Neural cell (in vitro differentiated cells): ENCODE data around the gene ACTR1B. TPM values are rescaled to one million over a fixed set of nuclear protein-coding genes. Genes with fewer than 3 reads are reported as not detected.
"Not testable (repeated sequence)": the region's sequence is repeated elsewhere in the genome, so short reads cannot be mapped to it uniquely, and the experiment has no call there.

Experiments used
- H2AFZ ChIP-seq: fragments of 200-600, 300-800 bp; sonication (generic), shearing (Covaris generic); 2 replicates; pipeline ENCODE4 v1.6.0; 2014; ENCODE audit warnings: low read depth, mild to moderate bottlenecking, antibody characterized with exemption, low read length, moderate library complexity
- H3F3A ChIP-seq: fragments of 200-600 bp; shearing (Covaris generic); 2 replicates; pipeline ENCODE4 v1.6.1; 2016; ENCODE audit warnings: mild to moderate bottlenecking, moderate library complexity, mixed read lengths, antibody characterized with exemption, low read length; ENCODE audit not compliant: insufficient read depth, poor library complexity, severe bottlenecking
- H3K27ac ChIP-seq: fragments of 200-600, 300-800 bp; sonication (generic), shearing (Covaris generic); 2 replicates; pipeline ENCODE4 v1.5.1; 2014; ENCODE audit warnings: mild to moderate bottlenecking, low read length, moderate library complexity
- H3K27me3 ChIP-seq: fragments of 300-800, 200-600 bp; sonication (generic), shearing (Covaris generic); 2 replicates; pipeline ENCODE4 v1.6.0; 2014; ENCODE audit warnings: mild to moderate bottlenecking, low read depth, low read length, moderate library complexity; ENCODE audit not compliant: insufficient read depth
- H3K36me3 ChIP-seq: fragments of 300-800, 200-600 bp; sonication (generic), shearing (Covaris generic); 2 replicates; pipeline ENCODE4 v1.5.1; 2014; ENCODE audit warnings: mild to moderate bottlenecking, antibody characterized with exemption, low read length, moderate library complexity; ENCODE audit not compliant: insufficient read depth
- H3K4me2 ChIP-seq: fragments of 300-800, 200-600 bp; sonication (generic), shearing (Covaris generic); 2 replicates; pipeline ENCODE4 v1.6.0; 2014; ENCODE audit warnings: mild to moderate bottlenecking, low read length
- H3K4me3 ChIP-seq: fragments of 300-800, 200-600 bp; sonication (generic), shearing (Covaris generic); 2 replicates; pipeline ENCODE4 v1.5.1; 2014; ENCODE audit warnings: mild to moderate bottlenecking, low read length, moderate library complexity
- H3K79me2 ChIP-seq: fragments of 200-600 bp; shearing (Covaris generic); replicated peaks from 2 replicates; pipeline ENCODE4 v1.6.0; 2014; ENCODE audit warnings: mild to moderate bottlenecking, low read length, moderate library complexity; ENCODE audit not compliant: insufficient read depth
- H3K9ac ChIP-seq: fragments of 300-800, 200-600 bp; sonication (generic), shearing (Covaris generic); 2 replicates; pipeline ENCODE4 v1.6.1; 2016; ENCODE audit warnings: mild to moderate bottlenecking, low read length, mixed read lengths
- H3K9me2 ChIP-seq: fragments of 200-600 bp; shearing (Covaris generic); 2 replicates; pipeline ENCODE4 v1.6.1; 2016; ENCODE audit warnings: mild to moderate bottlenecking, low read length, mixed read lengths; ENCODE audit not compliant: insufficient read depth
- H3K9me3 ChIP-seq: fragments of 200-600, 300-800 bp; sonication (generic), shearing (Covaris generic); 2 replicates; pipeline ENCODE4 v1.6.1; 2016; ENCODE audit warnings: mild to moderate bottlenecking, mixed run types, low read length, moderate library complexity, mixed read lengths
- H4K20me1 ChIP-seq: fragments of 200-600 bp; shearing (Covaris generic); 2 replicates; pipeline ENCODE4 v1.6.1; 2016; ENCODE audit warnings: mild to moderate bottlenecking, mixed run types; ENCODE audit not compliant: insufficient read depth
- EP300 ChIP-seq: fragments of 450-650 bp; conservative IDR thresholded peaks from 2 replicates; pipeline ENCODE4 v1.6.1; 2014; ENCODE audit warnings: antibody characterized with exemption, mild to moderate bottlenecking, moderate library complexity; ENCODE audit not compliant: poor library complexity, severe bottlenecking
- EZH2 ChIP-seq: fragments of 200-600, 300-800 bp; shearing (Covaris generic), sonication (generic); IDR thresholded peaks from 2 replicates; pipeline ENCODE4 v1.6.1; 2014; ENCODE audit warnings: antibody characterized with exemption, low read length, borderline replicate concordance, mild to moderate bottlenecking; ENCODE audit not compliant: insufficient read depth, poor library complexity, severe bottlenecking
- MXI1 ChIP-seq: fragments of 450-650 bp; conservative IDR thresholded peaks from 2 replicates; pipeline ENCODE4 v1.6.1; 2014; ENCODE audit warnings: antibody characterized with exemption, mild to moderate bottlenecking; ENCODE audit not compliant: poor library complexity, severe bottlenecking
- POLR2AphosphoS5 ChIP-seq: IDR thresholded peaks from 2 replicates; pipeline ENCODE4 v1.6.1; 2012
- RAD21 ChIP-seq: fragments of 450-650 bp; conservative IDR thresholded peaks from 2 replicates; pipeline ENCODE4 v1.6.1; 2014; ENCODE audit warnings: antibody characterized with exemption, mild to moderate bottlenecking, moderate library complexity
- TAF1 ChIP-seq: IDR thresholded peaks from 2 replicates; pipeline ENCODE4 v1.6.1; 2012; ENCODE audit warnings: low read depth
- polyA plus RNA-seq: library from polyadenylated mRNA; depleted of rRNA; stranded (reverse); fragments of >200 nt; gene quantifications from 2 replicates; pipeline ENCODE4 v1.2.3, GENCODE V29; 2014
- TF ChIP-seq, protein P1 (sequence below): IDR thresholded peaks from 2 replicates; pipeline ENCODE4 v1.6.1; 2012; ENCODE audit warnings: borderline replicate concordance

The ACTR1B gene
- polyA plus RNA-seq, 1 donor from 2014 or later = 138 TPM

GRCh38 chr2:97675430-97676113, 11.7 kb upstream of the ACTR1B start (continued):
- TF ChIP-seq, protein P1, sequence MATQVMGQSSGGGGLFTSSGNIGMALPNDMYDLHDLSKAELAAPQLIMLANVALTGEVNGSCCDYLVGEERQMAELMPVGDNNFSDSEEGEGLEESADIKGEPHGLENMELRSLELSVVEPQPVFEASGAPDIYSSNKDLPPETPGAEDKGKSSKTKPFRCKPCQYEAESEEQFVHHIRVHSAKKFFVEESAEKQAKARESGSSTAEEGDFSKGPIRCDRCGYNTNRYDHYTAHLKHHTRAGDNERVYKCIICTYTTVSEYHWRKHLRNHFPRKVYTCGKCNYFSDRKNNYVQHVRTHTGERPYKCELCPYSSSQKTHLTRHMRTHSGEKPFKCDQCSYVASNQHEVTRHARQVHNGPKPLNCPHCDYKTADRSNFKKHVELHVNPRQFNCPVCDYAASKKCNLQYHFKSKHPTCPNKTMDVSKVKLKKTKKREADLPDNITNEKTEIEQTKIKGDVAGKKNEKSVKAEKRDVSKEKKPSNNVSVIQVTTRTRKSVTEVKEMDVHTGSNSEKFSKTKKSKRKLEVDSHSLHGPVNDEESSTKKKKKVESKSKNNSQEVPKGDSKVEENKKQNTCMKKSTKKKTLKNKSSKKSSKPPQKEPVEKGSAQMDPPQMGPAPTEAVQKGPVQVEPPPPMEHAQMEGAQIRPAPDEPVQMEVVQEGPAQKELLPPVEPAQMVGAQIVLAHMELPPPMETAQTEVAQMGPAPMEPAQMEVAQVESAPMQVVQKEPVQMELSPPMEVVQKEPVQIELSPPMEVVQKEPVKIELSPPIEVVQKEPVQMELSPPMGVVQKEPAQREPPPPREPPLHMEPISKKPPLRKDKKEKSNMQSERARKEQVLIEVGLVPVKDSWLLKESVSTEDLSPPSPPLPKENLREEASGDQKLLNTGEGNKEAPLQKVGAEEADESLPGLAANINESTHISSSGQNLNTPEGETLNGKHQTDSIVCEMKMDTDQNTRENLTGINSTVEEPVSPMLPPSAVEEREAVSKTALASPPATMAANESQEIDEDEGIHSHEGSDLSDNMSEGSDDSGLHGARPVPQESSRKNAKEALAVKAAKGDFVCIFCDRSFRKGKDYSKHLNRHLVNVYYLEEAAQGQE = no peak
- no peak for TF ChIP-seq TAF1
- TF ChIP-seq EP300 = no peak
- no peak for TF ChIP-seq POLR2AphosphoS5

DNA sequence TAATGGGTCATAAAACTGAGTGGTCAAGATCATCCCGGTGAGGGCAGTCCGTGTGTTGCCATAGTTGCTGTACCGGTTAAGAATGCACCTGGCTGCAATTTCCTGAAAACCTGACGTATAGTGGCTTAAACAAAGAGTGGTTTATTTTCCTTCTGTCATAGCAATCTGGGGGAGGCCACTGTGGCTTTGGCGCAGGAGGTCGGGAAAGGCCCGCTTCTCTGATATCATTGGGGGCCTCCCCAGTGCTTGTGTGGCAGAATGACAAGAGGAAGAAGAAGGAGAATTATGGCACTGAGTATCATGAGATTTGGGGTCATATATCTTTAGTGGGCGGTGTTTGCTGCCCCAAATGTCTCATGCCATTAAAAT, 10.1 kb upstream of the ACTR1B start:
- TF ChIP-seq, protein P1 = no peak
- no peak for TF ChIP-seq EZH2
- TF ChIP-seq POLR2AphosphoS5 = no peak
- TF ChIP-seq MXI1 = no peak
- no peaks in the 10 kb centered on the region for H3F3A ChIP-seq
- no peak overlapping the region for H3K27ac ChIP-seq

DNA sequence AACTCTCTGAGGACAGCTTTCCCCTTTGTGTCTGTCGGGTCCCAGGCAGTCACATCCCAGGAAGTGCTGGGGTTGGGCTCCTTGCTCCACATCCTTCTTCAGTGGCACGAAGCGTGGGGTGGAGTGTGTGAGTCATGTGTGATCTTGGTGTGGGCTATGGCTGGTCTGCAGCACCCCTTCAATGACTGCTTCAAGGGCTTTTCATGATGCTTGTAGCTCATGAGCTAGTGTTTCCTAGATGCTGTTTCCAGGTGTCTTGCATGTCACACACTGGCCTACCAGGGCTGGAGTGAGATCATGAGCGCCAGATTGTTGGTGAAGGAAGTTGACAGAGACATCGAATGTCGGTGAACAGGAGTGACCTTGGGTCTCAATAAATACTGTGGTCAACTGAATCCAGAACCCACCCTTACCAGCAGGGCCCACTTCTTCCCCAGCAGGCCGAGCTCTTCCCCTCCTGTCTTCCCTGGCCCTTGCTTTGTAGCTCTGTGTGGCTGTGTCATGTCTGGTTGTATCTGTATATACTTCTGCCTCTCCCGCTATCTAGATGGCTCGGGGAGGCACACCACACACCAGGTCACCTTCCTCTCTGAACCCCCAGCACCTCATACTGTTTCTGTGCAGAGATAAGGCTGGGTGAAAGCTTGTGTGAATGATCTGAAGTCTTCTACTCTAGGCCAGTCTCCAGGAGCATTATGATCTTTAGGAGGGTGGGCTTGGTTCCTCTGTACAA, 9.5 kb upstream of the ACTR1B start:
- TF ChIP-seq MXI1 = no peak
- TF ChIP-seq, protein P1 = no peak
- no peak for TF ChIP-seq TAF1
- no peak for TF ChIP-seq EZH2
- no peak for TF ChIP-seq RAD21
- Histone ChIP-seq H3F3A (no peaks in the 10 kb centered on the region), H3K9ac (no peak overlapping the region), H3K27me3 (no peaks in the 10 kb centered on the region), H4K20me1 (no peaks in the 10 kb centered on the region), H2AFZ (no peak overlapping the region), H3K36me3 (no peaks in the 10 kb centered on the region), H3K9me3 (no peaks in the 10 kb centered on the region), H3K4me3 (no peak overlapping the region), H3K4me2 (no peak overlapping the region), H3K9me2 (no peaks in the 10 kb centered on the region), H3K79me2 (no peaks in the 10 kb centered on the region), H3K27ac (no peak overlapping the region)

More for the DNA sequence above, 10.1 kb upstream of the ACTR1B start:
- H3K4me2 ChIP-seq = no peak overlapping the region
- no peaks in the 10 kb centered on the region for H3K79me2 ChIP-seq
- H2AFZ ChIP-seq = no peak overlapping the region
- no peak overlapping the region for H3K9ac ChIP-seq
- no peaks in the 10 kb centered on the region for H4K20me1 ChIP-seq
- H3K4me3 ChIP-seq = no peak overlapping the region
- no peaks in the 10 kb centered on the region for H3K27me3 ChIP-seq
- no peaks in the 10 kb centered on the region for H3K9me3 ChIP-seq
- no peaks in the 10 kb centered on the region for H3K36me3 ChIP-seq
- H3K9me2 ChIP-seq = no peaks in the 10 kb centered on the region

GRCh38 chr2:97672606-97673140, 8.8 kb upstream of the ACTR1B start:
- not testable (repeated sequence) for H3K27ac ChIP-seq, H3F3A ChIP-seq, H3K9me2 ChIP-seq, H4K20me1 ChIP-seq, H3K36me3 ChIP-seq, H2AFZ ChIP-seq, H3K9me3 ChIP-seq, H3K4me2 ChIP-seq, H3K4me3 ChIP-seq, H3K27me3 ChIP-seq, H3K9ac ChIP-seq, H3K79me2 ChIP-seq
